GM23338 (cell line): Measurements from ENCODE around the gene SIK2. TPM values are rescaled to one million over a fixed set of nuclear protein-coding genes. Genes with fewer than 3 reads are reported as not detected.

Experiments
- ATAC-seq: fragments of 200-7000 bp; cut with Tn5 transposase; 3 replicates; pipeline ENCODE4 v1.9.1; 2020
- DNase-seq: peaks from one replicate; pipeline ENCODE4 v3.0.0-alpha.2; 2015; ENCODE audit warnings: low spot score
- H2AFZ ChIP-seq: fragments of 200-600 bp; sonication (generic); 2 replicates; pipeline ENCODE4 v1.8.0; 2016; ENCODE audit warnings: antibody characterized with exemption, mild to moderate bottlenecking, moderate library complexity
- H3F3A ChIP-seq: fragments of 200-600 bp; sonication (generic); replicated peaks from 2 replicates; pipeline ENCODE4 v1.8.0; 2017; ENCODE audit warnings: antibody characterized with exemption, mixed run types, low read depth
- H3K27ac ChIP-seq: fragments of 200-600 bp; sonication (generic); 2 replicates; pipeline ENCODE4 v1.6.1; 2016; ENCODE audit warnings: low read depth
- H3K27me3 ChIP-seq: fragments of 200-600 bp; sonication (generic); 2 replicates; pipeline ENCODE4 v1.8.0; 2016; ENCODE audit warnings: mild to moderate bottlenecking, mixed run types, moderate library complexity; ENCODE audit not compliant: insufficient read depth
- H3K36me3 ChIP-seq: fragments of 200-600 bp; sonication (generic); 2 replicates; pipeline ENCODE4 v1.8.0; 2016; ENCODE audit warnings: mild to moderate bottlenecking; ENCODE audit not compliant: insufficient read depth
- H3K4me1 ChIP-seq: fragments of 200-600 bp; sonication (generic); 2 replicates; pipeline ENCODE4 v1.8.0; 2016; ENCODE audit warnings: mild to moderate bottlenecking, moderate library complexity; ENCODE audit not compliant: insufficient read depth
- H3K4me2 ChIP-seq: fragments of 200-600 bp; sonication (generic); 2 replicates; pipeline ENCODE4 v1.7.1; 2017; ENCODE audit warnings: mixed run types
- H3K4me3 ChIP-seq: fragments of 200-600 bp; sonication (generic); 2 replicates; pipeline ENCODE4 v1.6.1; 2016; ENCODE audit warnings: mixed run types
- H3K79me2 ChIP-seq: fragments of 200-600 bp; sonication (generic); replicated peaks from 2 replicates; pipeline ENCODE4 v1.8.0; 2017; ENCODE audit warnings: mild to moderate bottlenecking; ENCODE audit not compliant: insufficient read depth
- H3K9me2 ChIP-seq: fragments of 200-600 bp; sonication (generic); 2 replicates; pipeline ENCODE4 v1.8.0; 2017; ENCODE audit not compliant: insufficient read depth
- H4K20me1 ChIP-seq: fragments of 200-600 bp; sonication (generic); replicated peaks from 2 replicates; pipeline ENCODE4 v1.8.0; 2017; ENCODE audit warnings: mild to moderate bottlenecking; ENCODE audit not compliant: insufficient read depth
- H3K27ac Mint-ChIP-seq: 2 replicates; pipeline ENCODE4 v1.8.0; 2020; ENCODE audit warnings: inconsistent platforms, mild to moderate bottlenecking, moderate library complexity, mixed read lengths
- H3K27me3 Mint-ChIP-seq: 3 replicates; pipeline ENCODE4 v1.8.0; 2022; ENCODE audit warnings: low read depth, mild to moderate bottlenecking, moderate library complexity, mixed read lengths, inconsistent platforms; ENCODE audit not compliant: insufficient read depth, poor library complexity
- H3K36me3 Mint-ChIP-seq: 3 replicates; pipeline ENCODE4 v1.8.0; 2021; ENCODE audit warnings: low read depth, mild to moderate bottlenecking, inconsistent platforms, moderate library complexity, mixed read lengths
- H3K4me1 Mint-ChIP-seq: 3 replicates; pipeline ENCODE4 v1.8.0; 2020; ENCODE audit warnings: mild to moderate bottlenecking, inconsistent platforms, mixed read lengths
- H3K4me3 Mint-ChIP-seq: 3 replicates; pipeline ENCODE4 v1.8.0; 2021; ENCODE audit warnings: moderate library complexity, mild to moderate bottlenecking, inconsistent platforms, mixed read lengths
- H3K9me3 Mint-ChIP-seq: 3 replicates; pipeline ENCODE4 v1.8.0; 2020; ENCODE audit warnings: moderate library complexity, mild to moderate bottlenecking, inconsistent platforms, mixed read lengths
- CREB1 ChIP-seq: fragments of 250-450 bp; sonication (Bioruptor Pico); IDR thresholded peaks from 2 replicates; pipeline ENCODE4 v1.5.0; 2020; ENCODE audit warnings: low read depth, mild to moderate bottlenecking, moderate library complexity
- EZH2 ChIP-seq: fragments of 200-600 bp; sonication (generic); IDR thresholded peaks from one replicate; pipeline ENCODE4 v1.8.0; 2017; ENCODE audit warnings: antibody characterized with exemption, mild to moderate bottlenecking, low read depth; ENCODE audit not compliant: unreplicated experiment
- EZH2phosphoT487 ChIP-seq: fragments of 200-600 bp; sonication (generic); IDR thresholded peaks from one replicate; pipeline ENCODE4 v1.8.1; 2018; ENCODE audit warnings: antibody characterized with exemption; ENCODE audit not compliant: unreplicated experiment
- JUNB ChIP-seq: IDR thresholded peaks from one replicate; pipeline ENCODE4 v1.6.1; 2016; ENCODE audit warnings: antibody characterized with exemption; ENCODE audit not compliant: unreplicated experiment
- NANOG ChIP-seq: IDR thresholded peaks from 2 replicates; pipeline ENCODE4 v1.6.1; 2016; ENCODE audit warnings: antibody characterized with exemption, borderline replicate concordance
- POLR2AphosphoS5 ChIP-seq: IDR thresholded peaks from 2 replicates; pipeline ENCODE4 v1.6.1; 2016; ENCODE audit warnings: antibody characterized with exemption, low read depth
- STAT1 ChIP-seq: IDR thresholded peaks from one replicate; pipeline ENCODE4 v1.6.1; 2016; ENCODE audit warnings: antibody characterized with exemption; ENCODE audit not compliant: unreplicated experiment
- ZNF114 ChIP-seq: fragments of 250-450 bp; sonication (Bioruptor Pico); IDR thresholded peaks from 2 replicates; pipeline ENCODE4 v1.5.0; 2020; ENCODE audit warnings: mild to moderate bottlenecking, moderate library complexity
- polyA plus RNA-seq: library from polyadenylated mRNA; unstranded; fragments of >200 nt; fragmentation: Nextera tagmentation; extraction: Ambion mirVana; gene quantifications from 2 replicates; pipeline ENCODE4 v1.2.1, GENCODE V29; 2016
- total RNA-seq: library from RNA; depleted of rRNA; stranded (reverse); fragments of >200 nt; shearing (Covaris generic); gene quantifications from 2 replicates; pipeline ENCODE4 v1.2.3, GENCODE V29; 2014
- TF ChIP-seq, protein P1 (sequence below), 2 experiments: fragments of 200-600 bp in 1 of 2; sonication (generic) in 1 of 2; conservative IDR thresholded peaks; 2 replicates each; pipeline versions ENCODE4 v1.5.1 to v1.6.1; 2016 to 2017; ENCODE audit warnings: antibody characterized with exemption in 2 of 2, low read depth in 2 of 2, mild to moderate bottlenecking in 2 of 2, moderate library complexity in 1 of 2
- TF ChIP-seq, protein P2 (sequence below): fragments of 250-450 bp; sonication (Bioruptor Pico); IDR thresholded peaks from 2 replicates; pipeline ENCODE4 v1.5.0; 2020; ENCODE audit warnings: mild to moderate bottlenecking, moderate library complexity
- TF ChIP-seq, protein P3 (sequence below): IDR thresholded peaks from one replicate; pipeline ENCODE4 v1.6.1; 2018; ENCODE audit warnings: antibody characterized with exemption; ENCODE audit not compliant: unreplicated experiment

Gene SIK2
- total and polyA plus RNA-seq, 2 experiments from 2014 or later: 2.3 to 6.7 TPM

DNA sequence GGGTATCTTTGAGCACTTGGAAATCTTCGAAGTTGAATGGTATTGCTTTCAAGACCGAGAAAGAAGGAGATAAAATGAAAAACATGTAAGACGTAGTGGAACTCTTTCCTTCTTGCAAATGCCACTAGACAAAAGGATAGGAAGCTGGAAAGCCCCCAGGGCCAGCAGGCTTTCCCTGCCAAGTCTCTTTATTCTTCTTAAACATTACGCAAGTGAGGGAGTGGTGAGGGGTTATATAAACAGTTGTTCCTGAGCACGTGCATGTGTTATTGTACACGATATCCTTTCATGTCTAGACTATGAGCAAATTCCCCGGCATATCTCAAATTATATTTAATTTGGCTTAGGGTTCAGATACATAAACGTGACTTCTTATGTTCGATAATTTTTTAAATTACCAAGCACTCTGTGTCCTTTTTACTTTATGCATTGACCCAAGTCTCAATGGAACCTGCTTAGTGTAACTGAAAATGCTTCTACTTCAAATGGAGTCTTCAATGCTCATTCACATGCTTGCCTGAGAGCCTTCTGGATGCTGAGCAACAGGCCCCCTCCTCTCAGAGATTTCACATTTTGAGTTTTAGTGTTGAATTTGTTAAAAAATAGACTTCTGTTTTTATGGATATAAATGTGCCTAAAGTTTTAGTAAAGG is 104.9 kb downstream of the SIK2 start:
- TF ChIP-seq EZH2: no peak
- Histone ChIP-seq H2AFZ (no peak overlapping the region), H3K4me1 (no peaks in the 10 kb centered on the region), H3K36me3 (no peaks in the 10 kb centered on the region), H3K4me3 (no peak overlapping the region), H3K4me2 (no peak overlapping the region), H3F3A (no peaks in the 10 kb centered on the region), H3K9me2 (no peaks in the 10 kb centered on the region), H3K27me3 (no peaks in the 10 kb centered on the region), H3K79me2 (no peaks in the 10 kb centered on the region), H4K20me1 (no peaks in the 10 kb centered on the region; the same call in 1 of the 2 replicates), H3K27ac (no peak overlapping the region)
- ATAC-seq (no peak), DNase-seq (no peak)
- no peaks in the 10 kb centered on the region for H3K9me3 Mint-ChIP-seq
- H3K4me3 Mint-ChIP-seq: no peak overlapping the region
- H3K27ac Mint-ChIP-seq: no peak overlapping the region
- no peaks in the 10 kb centered on the region for H3K27me3 Mint-ChIP-seq
- H3K36me3 Mint-ChIP-seq: peaks cover 5% of the 10 kb centered on the region; the same call in 1 of the 3 replicates
- H3K4me1 Mint-ChIP-seq: no peaks in the 10 kb centered on the region

DNA sequence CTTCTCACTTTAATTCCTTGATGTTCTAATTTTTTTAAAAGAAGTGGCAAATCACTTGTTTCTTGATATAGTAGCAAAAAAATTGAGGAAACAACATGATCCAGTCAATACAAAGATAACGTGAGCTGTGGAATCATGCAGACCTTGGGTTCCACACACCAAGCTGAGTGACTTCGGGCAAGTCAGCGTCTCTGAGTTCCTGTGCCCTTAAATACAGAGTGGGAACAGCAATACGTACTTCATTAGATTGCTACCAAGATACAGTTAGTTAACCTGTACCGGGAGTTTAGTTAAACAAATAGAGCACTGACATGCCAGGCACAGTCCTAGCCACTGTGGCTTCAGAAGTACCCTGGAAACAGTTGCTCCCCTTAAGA is 105.4 kb downstream of the SIK2 start:
- H3K4me1 ChIP-seq: no peaks in the 10 kb centered on the region
- H3K36me3 ChIP-seq: no peaks in the 10 kb centered on the region; the same call in 1 of the 2 replicates
- no peak overlapping the region for H3K4me3 Mint-ChIP-seq
- H3F3A ChIP-seq: no peaks in the 10 kb centered on the region
- H3K4me3 ChIP-seq: no peak overlapping the region
- no peaks in the 10 kb centered on the region for H3K9me3 Mint-ChIP-seq
- no peaks in the 10 kb centered on the region for H3K27me3 ChIP-seq
- no peaks in the 10 kb centered on the region; the same call in 1 of the 2 replicates for H4K20me1 ChIP-seq
- no peaks in the 10 kb centered on the region for H3K27me3 Mint-ChIP-seq
- no peak overlapping the region for H3K4me2 ChIP-seq
- H3K36me3 Mint-ChIP-seq: peaks cover 6% of the 10 kb centered on the region; the same call in 2 of the 3 replicates
- H3K4me1 Mint-ChIP-seq: no peaks in the 10 kb centered on the region
- ATAC-seq (no peak), DNase-seq (no peak)
- no peak overlapping the region for H3K27ac ChIP-seq
- no peak overlapping the region for H3K27ac Mint-ChIP-seq
- H2AFZ ChIP-seq: no peak overlapping the region
- H3K79me2 ChIP-seq: no peaks in the 10 kb centered on the region
- no peaks in the 10 kb centered on the region for H3K9me2 ChIP-seq
- TF ChIP-seq CREB1 (CRISPR knock-in tag): no peak
- TF ChIP-seq, protein P1, sequence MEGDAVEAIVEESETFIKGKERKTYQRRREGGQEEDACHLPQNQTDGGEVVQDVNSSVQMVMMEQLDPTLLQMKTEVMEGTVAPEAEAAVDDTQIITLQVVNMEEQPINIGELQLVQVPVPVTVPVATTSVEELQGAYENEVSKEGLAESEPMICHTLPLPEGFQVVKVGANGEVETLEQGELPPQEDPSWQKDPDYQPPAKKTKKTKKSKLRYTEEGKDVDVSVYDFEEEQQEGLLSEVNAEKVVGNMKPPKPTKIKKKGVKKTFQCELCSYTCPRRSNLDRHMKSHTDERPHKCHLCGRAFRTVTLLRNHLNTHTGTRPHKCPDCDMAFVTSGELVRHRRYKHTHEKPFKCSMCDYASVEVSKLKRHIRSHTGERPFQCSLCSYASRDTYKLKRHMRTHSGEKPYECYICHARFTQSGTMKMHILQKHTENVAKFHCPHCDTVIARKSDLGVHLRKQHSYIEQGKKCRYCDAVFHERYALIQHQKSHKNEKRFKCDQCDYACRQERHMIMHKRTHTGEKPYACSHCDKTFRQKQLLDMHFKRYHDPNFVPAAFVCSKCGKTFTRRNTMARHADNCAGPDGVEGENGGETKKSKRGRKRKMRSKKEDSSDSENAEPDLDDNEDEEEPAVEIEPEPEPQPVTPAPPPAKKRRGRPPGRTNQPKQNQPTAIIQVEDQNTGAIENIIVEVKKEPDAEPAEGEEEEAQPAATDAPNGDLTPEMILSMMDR (conservative IDR thresholded peaks at IDR 0.05; ENCODE audit: low read depth in 2 of 2): no peak
- TF ChIP-seq POLR2AphosphoS5: no peak
- no peak for TF ChIP-seq ZNF114
- TF ChIP-seq, protein P2, sequence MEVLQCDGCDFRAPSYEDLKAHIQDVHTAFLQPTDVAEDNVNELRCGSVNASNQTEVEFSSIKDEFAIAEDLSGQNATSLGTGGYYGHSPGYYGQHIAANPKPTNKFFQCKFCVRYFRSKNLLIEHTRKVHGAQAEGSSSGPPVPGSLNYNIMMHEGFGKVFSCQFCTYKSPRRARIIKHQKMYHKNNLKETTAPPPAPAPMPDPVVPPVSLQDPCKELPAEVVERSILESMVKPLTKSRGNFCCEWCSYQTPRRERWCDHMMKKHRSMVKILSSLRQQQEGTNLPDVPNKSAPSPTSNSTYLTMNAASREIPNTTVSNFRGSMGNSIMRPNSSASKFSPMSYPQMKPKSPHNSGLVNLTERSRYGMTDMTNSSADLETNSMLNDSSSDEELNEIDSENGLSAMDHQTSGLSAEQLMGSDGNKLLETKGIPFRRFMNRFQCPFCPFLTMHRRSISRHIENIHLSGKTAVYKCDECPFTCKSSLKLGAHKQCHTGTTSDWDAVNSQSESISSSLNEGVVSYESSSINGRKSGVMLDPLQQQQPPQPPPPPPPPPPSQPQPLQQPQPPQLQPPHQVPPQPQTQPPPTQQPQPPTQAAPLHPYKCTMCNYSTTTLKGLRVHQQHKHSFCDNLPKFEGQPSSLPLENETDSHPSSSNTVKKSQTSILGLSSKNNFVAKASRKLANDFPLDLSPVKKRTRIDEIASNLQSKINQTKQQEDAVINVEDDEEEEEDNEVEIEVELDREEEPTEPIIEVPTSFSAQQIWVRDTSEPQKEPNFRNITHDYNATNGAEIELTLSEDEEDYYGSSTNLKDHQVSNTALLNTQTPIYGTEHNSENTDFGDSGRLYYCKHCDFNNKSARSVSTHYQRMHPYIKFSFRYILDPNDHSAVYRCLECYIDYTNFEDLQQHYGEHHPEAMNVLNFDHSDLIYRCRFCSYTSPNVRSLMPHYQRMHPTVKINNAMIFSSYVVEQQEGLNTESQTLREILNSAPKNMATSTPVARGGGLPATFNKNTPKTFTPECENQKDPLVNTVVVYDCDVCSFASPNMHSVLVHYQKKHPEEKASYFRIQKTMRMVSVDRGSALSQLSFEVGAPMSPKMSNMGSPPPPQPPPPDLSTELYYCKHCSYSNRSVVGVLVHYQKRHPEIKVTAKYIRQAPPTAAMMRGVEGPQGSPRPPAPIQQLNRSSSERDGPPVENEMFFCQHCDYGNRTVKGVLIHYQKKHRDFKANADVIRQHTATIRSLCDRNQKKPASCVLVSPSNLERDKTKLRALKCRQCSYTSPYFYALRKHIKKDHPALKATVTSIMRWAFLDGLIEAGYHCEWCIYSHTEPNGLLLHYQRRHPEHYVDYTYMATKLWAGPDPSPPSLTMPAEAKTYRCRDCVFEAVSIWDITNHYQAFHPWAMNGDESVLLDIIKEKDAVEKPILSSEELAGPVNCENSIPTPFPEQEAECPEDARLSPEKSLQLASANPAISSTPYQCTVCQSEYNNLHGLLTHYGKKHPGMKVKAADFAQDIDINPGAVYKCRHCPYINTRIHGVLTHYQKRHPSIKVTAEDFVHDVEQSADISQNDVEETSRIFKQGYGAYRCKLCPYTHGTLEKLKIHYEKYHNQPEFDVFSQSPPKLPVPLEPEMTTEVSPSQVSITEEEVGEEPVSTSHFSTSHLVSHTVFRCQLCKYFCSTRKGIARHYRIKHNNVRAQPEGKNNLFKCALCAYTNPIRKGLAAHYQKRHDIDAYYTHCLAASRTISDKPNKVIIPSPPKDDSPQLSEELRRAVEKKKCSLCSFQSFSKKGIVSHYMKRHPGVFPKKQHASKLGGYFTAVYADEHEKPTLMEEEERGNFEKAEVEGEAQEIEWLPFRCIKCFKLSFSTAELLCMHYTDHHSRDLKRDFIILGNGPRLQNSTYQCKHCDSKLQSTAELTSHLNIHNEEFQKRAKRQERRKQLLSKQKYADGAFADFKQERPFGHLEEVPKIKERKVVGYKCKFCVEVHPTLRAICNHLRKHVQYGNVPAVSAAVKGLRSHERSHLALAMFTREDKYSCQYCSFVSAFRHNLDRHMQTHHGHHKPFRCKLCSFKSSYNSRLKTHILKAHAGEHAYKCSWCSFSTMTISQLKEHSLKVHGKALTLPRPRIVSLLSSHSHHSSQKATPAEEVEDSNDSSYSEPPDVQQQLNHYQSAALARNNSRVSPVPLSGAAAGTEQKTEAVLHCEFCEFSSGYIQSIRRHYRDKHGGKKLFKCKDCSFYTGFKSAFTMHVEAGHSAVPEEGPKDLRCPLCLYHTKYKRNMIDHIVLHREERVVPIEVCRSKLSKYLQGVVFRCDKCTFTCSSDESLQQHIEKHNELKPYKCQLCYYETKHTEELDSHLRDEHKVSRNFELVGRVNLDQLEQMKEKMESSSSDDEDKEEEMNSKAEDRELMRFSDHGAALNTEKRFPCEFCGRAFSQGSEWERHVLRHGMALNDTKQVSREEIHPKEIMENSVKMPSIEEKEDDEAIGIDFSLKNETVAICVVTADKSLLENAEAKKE (CRISPR knock-in tag): no peak
- TF ChIP-seq, protein P3, sequence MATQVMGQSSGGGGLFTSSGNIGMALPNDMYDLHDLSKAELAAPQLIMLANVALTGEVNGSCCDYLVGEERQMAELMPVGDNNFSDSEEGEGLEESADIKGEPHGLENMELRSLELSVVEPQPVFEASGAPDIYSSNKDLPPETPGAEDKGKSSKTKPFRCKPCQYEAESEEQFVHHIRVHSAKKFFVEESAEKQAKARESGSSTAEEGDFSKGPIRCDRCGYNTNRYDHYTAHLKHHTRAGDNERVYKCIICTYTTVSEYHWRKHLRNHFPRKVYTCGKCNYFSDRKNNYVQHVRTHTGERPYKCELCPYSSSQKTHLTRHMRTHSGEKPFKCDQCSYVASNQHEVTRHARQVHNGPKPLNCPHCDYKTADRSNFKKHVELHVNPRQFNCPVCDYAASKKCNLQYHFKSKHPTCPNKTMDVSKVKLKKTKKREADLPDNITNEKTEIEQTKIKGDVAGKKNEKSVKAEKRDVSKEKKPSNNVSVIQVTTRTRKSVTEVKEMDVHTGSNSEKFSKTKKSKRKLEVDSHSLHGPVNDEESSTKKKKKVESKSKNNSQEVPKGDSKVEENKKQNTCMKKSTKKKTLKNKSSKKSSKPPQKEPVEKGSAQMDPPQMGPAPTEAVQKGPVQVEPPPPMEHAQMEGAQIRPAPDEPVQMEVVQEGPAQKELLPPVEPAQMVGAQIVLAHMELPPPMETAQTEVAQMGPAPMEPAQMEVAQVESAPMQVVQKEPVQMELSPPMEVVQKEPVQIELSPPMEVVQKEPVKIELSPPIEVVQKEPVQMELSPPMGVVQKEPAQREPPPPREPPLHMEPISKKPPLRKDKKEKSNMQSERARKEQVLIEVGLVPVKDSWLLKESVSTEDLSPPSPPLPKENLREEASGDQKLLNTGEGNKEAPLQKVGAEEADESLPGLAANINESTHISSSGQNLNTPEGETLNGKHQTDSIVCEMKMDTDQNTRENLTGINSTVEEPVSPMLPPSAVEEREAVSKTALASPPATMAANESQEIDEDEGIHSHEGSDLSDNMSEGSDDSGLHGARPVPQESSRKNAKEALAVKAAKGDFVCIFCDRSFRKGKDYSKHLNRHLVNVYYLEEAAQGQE: no peak
- TF ChIP-seq EZH2phosphoT487: no peak
- TF ChIP-seq NANOG: no peak
- no peak for TF ChIP-seq STAT1
- TF ChIP-seq JUNB: no peak
